HG02763 (cell line): ENCODE measurements around the gene INTS6.
A peak's percentile ranks its signal among the peaks of the same experiment; 100 is the strongest.

Experiments used
- ATAC-seq: cut with Tn5 transposase; IDR thresholded peaks from one replicate; pipeline ENCODE4 v1.9.1; 2021; ENCODE audit warnings: mild to moderate bottlenecking, moderate library complexity; ENCODE audit not compliant: unreplicated experiment

INTS6 gene, protein sequence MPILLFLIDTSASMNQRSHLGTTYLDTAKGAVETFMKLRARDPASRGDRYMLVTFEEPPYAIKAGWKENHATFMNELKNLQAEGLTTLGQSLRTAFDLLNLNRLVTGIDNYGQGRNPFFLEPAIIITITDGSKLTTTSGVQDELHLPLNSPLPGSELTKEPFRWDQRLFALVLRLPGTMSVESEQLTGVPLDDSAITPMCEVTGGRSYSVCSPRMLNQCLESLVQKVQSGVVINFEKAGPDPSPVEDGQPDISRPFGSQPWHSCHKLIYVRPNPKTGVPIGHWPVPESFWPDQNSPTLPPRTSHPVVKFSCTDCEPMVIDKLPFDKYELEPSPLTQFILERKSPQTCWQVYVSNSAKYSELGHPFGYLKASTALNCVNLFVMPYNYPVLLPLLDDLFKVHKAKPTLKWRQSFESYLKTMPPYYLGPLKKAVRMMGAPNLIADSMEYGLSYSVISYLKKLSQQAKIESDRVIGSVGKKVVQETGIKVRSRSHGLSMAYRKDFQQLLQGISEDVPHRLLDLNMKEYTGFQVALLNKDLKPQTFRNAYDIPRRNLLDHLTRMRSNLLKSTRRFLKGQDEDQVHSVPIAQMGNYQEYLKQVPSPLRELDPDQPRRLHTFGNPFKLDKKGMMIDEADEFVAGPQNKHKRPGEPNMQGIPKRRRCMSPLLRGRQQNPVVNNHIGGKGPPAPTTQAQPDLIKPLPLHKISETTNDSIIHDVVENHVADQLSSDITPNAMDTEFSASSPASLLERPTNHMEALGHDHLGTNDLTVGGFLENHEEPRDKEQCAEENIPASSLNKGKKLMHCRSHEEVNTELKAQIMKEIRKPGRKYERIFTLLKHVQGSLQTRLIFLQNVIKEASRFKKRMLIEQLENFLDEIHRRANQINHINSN

DNA sequence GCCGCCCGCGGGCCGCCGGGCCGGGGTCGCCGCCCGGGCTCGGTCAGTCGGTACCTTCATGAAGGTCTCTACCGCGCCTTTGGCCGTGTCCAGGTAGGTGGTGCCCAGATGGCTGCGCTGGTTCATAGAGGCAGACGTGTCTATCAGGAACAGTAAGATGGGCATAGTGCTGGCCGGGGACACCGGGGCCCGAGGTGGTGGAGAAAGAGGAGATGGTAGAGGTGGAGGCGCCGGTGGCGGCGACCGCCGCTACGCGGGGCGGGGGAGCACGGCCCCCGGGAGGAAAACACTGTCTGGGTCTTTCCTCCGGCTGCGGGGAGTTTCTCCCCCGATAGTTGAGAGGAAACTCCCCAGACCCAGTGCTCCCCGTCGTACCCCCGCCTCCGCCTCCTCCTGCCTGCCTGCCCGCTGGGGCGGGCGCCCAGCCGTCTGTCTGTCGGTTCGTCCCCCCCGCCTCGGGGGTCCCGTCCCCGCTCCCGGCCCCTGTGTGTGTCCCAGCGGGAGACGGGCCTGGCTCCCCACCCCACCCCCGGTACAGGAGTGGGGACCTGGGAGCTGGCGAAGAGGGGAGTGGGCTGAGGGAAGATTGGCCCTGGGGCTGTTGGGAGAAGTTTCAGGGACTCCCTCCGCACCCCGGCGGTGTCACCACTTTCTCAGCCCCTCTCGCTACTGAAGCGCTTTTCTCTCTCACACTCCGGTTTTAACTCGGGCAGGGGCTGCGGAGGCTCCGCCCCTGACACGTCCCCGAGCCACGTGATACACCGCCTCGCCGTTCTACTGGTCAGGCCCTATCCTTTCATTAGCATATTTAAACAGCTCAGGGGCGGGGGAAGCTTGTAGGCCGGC, at the start of gene INTS6:
Gene INTS6 (minus strand): TSS at position 676 of the 846 bp plus-strand sequence. CDS start 511 bp downstream, at position 165.
- peak; percentile 71 for ATAC-seq

DNA sequence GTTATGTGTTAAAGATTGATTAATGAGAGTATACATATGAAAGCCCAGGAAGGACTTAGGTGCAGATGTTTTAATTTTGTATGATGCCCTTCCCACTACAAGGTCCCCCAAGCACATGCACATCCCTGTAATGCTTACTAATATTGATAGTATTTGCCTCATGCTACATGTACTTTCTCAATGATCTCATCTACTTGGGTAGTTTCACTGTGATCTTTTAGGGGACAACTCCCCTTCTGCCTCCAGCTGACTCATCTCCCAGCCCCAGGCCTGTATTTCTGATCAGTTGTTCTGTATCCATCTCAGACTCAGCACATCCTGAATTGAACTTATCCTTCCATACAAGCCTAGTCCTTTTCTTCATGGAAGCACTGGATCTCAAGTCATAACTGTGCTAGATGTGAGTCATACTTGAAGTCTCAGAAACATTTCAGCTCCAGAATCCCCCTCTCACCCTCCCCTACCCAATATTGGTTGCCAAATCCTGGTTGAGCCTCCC, 49.4 kb upstream of the INTS6 start:
- ATAC-seq = peak; percentile 87

DNA sequence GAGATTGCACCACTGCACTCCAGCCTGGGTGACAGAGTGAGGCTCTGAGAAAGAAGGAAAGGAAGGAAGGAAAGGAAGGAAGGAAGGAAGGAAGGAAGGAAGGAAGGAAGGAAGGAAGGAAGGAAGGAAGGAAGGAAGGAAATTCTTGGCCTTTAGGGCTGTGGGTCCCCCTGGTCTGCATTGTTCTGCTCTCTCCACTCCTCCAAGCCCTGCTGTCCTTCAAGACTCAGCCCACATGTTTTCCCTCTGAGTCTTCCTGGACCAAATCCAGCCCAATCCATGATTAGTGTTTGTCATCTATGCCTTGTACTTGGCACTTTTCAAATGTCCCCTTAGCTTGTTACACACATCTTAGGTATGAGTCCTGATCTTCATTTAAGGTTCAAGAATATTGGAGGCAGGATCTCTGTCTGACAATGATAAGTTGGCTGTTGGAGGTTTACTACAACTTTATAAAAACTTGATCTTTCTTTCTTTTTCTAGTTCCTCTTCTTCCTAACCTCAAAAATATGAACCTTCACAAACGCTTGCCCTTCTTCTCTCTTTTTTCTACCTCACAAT, 48.8 kb upstream of the INTS6 start:
- ATAC-seq = no peak

DNA sequence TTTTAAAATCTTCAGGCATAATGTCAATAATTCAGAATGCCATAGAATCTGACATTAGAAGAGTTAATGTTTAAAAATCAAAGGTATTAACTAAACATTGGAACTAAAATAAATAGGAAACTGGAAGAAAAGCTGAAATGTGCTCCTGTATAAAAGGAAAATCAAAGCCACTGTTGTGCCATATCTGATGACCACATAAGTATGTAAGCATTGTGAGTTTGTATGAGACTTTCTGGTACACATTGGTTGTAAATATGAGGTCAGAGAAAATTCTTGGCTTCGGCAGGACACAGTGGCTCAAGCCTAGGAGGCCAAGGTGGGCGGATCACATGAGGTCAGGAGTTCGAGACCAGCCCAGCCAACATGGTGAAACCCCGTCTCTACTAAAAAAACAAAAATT, 48.3 kb upstream of the INTS6 start:
- no peak for ATAC-seq

DNA sequence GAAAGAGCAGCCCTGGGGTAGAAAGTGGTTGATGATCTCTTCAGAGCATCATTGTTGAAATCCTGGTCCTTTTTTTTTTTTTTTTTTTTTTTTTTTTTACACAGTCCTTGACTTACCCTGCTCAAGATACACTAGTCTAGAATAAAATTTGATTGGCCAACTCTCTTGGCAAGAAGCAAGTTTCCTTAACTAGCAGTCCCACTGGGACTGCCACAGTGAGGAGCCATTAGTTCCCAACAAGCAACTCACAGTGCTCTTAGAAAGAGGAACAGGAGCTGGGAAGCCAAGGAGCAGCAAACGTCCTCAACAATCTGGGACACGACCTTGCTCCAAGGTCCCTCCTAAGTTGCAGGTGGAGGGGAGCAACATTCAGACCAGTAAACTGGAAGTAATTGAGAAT, 47.9 kb upstream of the INTS6 start:
- no peak for ATAC-seq

DNA sequence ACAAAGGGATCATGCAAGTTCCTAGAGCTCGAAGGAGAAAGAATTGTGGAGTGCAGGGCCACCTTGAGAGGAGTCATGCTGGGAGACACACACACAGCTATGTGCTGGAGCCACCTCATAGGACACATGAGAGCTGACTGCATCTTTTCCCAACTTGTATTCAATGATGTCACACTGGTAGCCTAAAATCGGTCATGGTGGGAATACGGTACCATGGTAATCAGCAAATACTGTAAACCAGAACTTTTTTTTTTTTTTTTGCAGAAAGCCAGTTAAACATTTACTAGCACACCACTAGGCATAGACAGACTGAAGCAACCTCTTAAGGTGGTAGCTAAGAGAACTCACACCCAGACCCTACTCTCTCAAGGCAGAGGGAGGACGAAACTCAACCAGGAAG, 47.0 kb upstream of the INTS6 start:
- no peak for ATAC-seq

DNA sequence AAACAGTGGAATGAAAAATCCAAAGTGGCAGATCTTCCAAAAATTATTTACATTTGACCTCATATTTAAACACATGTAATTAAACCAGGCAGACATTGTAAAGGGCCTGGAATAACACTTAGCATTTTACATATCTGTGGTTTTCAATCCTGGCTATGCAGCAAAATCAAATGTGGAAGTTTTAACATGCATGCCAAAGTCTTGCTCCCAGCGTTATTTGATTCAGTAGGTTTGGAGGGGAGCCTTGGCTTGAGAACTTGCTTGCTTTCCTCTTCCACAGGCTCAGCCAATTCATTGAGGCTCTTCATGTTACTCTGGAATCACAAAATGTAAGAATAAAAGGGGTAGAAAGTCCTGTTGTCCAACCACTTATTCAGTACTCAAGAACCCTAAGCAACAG, 42.5 kb upstream of the INTS6 start:
- ATAC-seq = no peak

DNA sequence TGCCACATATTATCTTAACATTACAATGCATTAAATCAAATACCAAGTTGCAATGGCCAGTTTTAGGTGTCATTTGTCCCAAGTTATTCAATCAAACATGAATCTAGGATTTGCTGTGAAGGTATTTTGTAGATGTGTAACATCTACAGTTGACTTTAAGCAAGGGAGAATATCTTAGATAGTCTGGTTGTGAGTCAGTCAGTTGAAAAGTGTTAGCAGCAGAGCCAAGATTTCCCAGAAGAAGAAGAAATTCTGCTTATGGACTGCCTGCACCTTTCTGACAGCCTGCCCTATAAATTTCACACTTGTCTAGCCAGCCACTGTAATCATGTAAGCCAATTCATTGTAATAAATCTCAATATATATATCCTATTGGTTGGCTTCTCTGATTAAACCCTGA, 41.3 kb upstream of the INTS6 start:
- ATAC-seq = no peak

DNA sequence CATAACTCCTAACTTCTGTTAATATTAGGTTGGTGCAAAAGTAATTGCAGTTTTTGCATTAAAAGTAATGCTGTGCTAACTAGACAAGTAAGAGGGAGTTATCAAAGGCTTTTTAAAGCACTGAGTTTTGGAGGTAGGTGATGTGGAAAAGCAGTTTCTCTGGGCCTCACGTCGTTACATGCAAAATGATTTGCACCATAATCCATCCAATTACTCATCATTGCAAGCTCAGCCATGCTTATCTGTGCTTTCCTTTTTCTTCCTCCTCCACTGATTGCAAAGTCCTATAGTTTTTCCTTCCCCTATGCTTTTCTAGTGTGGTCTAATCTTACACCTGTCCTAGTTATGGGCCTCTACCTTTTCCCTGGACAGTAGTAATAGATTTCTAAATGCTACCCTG, 35.4 kb upstream of the INTS6 start:
- no peak for ATAC-seq

DNA sequence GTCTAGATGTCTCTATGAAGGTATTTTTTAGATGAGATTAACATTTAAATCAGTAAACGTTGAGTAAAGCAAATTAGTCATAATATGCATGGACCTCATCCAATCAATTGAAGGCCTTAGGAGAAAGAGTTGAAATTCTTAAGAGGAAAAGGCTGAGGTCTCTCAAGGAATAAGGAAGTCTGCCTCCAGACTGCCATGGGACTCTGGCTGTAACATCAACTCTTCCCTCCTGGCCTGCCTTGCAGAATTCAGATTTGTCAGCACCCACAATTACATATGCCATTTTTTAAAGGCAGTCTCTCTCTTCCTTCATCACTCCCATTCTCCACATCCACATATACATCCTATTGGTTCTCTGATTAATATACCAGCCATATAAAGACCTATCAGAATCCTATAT, 28.8 kb upstream of the INTS6 start:
- ATAC-seq = no peak

DNA sequence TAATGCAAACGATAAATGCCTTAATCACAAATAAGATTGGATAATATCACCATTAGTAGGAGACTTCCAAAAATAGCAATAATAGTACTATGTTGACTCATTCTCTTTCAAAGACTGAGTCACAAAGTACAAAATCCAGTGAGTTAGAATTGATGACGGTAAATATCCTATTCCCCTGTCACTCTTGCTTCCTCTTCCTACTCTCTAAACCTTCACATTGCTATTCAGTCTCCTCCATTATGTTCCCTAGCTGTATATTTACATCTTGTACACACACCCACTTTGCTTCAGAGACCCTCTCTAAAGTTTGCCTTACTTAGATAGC, 26.3 kb upstream of the INTS6 start:
- ATAC-seq = no peak

DNA sequence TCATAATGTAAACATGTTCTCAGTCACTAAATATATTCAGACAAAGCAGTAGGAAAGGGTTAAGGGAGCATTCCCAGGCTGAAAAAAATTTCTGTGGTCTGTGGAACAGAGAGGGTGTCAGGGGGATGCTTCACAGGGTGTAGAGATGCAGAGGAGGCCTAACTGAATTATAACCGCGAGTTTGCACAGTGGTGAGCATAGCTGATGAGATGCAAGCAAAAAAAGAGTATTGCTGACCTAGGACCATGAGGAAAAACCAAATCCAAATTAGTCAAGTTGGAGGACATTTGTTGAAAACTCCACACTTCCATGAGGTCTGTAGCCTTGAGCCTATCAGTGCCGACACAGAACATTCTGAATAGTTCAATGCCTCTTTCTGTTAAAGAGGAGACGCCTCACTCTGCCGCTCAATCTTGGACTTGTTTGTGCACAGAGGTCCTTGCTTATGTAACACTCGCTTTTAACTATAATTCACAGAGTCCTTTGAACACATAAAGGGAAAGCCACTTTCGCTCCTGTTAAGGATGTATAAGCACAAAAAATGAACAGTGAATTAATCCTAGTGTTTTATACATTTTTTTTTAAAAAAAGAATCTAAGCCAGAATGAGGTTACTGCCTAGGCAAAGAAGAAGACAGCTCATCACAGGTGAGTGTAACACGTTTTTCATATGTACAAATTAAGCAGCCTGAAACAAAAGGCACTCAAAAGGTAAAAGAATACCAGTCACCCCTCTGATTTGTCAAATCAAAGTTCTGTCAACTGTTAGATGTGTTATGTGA, 25.8 kb upstream of the INTS6 start:
- ATAC-seq = no peak

DNA sequence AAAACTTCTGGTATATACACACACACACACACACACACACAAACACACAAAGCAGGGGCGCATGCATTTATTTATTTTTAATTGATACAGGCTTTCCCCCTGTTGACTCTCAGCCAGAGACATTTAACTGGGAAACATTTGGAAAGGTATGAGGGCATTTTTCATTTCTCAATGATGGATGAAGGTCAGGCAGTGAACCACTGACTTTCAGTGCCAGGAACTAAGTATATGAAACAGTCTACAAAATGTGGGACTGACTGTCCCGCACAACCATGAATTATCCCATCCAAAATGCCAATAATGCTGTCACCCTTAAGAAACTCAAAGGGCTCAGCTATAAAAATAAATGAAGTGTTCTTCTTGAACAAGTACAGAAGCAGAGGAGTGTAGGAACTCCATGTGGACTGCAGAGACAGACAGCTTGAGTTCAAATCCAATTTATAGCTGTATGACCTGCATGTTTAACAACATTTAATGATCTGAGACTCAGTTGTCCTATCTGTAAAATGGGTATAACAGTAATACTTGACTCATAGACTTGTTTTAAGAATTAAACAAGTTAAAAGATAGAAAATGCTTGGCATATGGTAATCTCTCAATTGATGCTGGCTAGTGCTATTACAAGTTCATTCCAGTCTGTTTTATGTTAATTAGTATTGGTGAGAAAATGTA, 25.0 kb upstream of the INTS6 start:
- no peak for ATAC-seq

DNA sequence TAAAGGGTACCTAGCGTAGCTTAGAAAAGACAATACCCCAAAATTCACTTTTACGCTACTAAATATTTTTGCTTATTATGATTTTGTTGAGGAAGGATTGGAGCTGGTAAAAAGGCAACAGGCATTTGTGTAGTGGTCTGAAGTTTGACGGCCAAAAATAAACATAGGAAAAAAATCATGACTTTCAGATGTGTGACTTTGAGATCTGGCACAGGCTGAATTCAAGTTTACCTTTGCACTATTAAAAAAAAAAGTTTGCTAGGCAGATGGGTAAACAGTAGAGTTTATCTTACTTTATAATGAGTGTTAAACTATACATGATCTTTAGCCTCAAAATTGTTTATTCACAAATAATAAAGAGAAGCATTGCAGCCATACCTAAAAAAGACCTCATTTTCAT, 24.3 kb upstream of the INTS6 start:
- no peak for ATAC-seq

DNA sequence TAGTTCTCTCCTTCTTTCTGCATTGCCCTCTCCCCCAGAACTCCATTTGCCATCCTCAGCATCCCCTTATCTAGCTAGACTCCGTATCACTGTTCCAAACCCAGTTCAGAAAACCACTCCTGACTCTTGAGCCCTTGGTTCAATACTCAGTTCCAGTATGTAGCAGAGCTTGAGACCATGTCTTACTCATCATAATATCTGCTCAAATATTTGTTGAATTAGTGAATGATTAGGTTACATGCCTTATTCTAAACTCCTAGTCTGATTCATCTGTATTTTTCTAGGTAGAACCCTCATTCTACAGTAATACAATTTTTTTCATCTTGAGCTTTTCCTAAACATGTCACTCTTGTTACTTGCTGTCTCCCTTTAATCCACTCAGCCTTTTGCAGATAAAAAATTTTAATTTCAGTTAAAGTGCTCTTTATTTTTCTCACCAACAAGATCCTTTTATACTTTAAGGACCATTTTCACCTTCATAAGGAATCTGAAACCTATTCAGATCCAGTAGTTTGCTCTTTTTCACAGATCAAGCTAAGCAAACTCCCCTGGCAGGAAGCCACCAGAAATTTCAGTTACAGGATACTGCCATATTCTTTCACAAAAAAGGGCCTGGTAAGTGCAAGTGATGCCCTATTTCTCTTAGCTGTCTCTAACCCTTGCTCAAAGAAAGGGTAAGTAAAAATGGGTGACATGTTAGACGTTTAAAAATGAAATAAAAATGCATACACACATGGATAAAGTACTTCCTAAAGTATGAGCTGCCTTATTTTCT, 23.1 kb upstream of the INTS6 start:
- no peak for ATAC-seq

DNA sequence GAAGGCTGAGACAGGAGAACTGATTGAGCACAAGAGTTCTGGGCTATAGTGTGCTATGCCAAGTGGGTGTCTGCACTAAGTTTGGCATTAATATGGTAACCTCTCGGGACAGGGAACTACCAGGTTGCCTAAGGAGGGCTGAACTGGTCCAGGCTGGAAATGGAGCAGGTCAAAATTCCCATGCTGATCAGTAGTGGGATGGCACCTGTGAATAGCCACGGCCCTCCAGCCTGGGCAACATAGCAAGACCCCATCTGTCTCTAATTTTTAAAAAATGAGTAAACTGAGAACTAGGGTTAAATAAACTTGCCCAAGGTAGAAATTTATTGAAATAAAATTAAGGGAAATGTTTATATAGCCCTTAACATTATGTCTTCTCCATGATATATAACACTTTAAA, 17.0 kb upstream of the INTS6 start:
- ATAC-seq = no peak

DNA sequence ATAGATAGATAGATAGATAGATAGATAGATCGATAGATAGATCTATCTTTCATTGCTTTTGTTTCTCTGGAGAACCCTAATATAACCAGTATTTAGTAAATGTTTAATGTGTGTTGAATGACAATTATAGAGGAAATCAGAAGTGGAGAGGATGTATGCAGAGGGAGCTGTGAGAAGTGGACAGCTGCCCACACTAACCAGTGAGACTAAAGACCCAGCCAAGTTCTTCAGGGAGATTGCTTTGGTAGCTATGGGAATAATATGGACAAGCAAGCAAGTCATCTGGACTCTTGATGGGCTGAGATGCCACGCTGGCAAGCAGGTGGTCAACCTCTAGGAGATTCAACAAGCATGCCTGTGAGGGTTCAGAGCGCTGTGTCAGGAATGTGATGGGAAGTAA, 14.9 kb upstream of the INTS6 start:
- no peak for ATAC-seq

DNA sequence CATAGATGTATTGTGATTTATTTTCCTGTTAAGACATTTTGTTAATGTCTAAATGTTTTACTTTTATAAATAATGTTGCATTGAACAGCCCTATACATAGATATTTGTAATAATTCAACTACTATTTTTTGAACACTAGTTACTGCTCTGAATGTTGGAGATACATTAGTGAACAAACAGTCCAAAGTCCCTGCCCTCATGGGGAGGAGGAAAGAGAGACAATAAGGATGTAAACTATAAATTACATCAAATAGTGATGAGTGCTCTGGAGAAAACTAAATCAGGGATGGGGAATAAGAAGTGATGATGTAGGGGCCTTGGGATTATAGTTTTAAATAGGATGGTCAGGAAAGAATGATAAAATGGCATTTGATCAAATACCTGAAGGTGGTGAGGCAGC, 12.3 kb upstream of the INTS6 start:
- ATAC-seq = no peak
